ENCODE data around the gene FAM240A. TPM values are rescaled to one million over a fixed set of nuclear protein-coding genes. Genes with fewer than 3 reads are reported as not detected.

Gene FAM240A
- total and polyA plus RNA-seq, 2 donors (not counting 3 experiments of a cell fraction or from before 2014, with no cell fraction given): not detected

DNA sequence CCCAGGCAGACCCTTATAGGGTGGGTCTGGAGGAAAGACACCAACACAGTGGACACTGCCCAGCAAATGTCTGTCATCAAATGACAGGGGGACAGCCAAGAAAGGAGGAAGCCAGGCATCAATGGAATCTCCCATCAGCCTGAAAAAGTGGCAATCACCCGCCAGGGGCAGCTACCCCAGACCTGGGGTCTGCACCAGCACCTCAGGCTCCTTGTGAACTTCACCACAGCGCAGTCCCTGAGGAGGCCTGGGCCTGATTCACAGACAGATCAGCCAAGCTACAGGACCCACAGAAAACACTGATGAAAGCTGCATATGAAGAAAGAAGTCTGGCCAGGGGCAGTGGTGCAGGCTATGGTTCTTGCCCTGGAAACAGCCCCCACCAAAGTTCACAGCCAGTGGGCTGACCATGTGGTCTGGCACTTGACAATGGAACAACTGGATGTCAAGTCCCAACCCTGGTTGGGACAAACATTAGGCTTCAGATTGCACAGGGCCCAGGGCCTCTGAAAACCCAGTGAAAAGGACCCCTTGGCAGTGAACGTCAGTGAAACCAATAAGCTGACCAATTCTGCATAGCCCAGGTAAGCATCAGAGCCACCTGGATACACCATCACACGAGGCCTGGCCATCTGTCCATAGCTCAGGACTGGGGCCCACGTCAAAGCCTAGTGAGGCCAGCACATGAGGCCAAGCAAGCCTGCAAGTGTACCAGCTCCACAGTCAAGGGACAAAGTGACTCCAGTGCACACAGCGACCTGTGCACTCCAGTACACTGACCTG, 52.1 kb downstream of the FAM240A start:
- Histone ChIP-seq H3K9me3 (replicated peaks; ENCODE audit: control insufficient read depth, insufficient read depth, low read length) (no peaks in the 10 kb centered on the region), H3K9me1 (replicated peaks; ENCODE audit: control insufficient read depth, extremely low read depth, insufficient read depth, low read length) (no peaks in the 10 kb centered on the region), H3K79me2 (ENCODE audit: control insufficient read depth, insufficient read depth, low read length) (no peaks in the 10 kb centered on the region), H3K4me2 (ENCODE audit: insufficient read depth, low read length) (no peak overlapping the region), H3K4me1 (ENCODE audit: control insufficient read depth, extremely low read depth, insufficient read depth, low read length) (no peaks in the 10 kb centered on the region), H4K20me1 (replicated peaks; ENCODE audit: control insufficient read depth, extremely low read depth, insufficient read depth, low read length) (no peaks in the 10 kb centered on the region), H3K27me3 (ENCODE audit: control insufficient read depth in 2 of 2, insufficient read depth in 2 of 2, low read length in 2 of 2) (no peaks in the 10 kb centered on the region), H3K36me3 (ENCODE audit: control insufficient read depth in 2 of 2, extremely low read depth in 1 of 2, insufficient read depth in 2 of 2, low read length in 2 of 2) (no peaks in the 10 kb centered on the region), H3K27ac (ENCODE audit: insufficient read depth, low read depth, low read length) (no peak overlapping the region), H3K9ac (replicated peaks; ENCODE audit: extremely low read depth, insufficient read depth, low read length) (no peak overlapping the region), H3K4me3 (replicated peaks in 1 of 3; ENCODE audit: insufficient read depth in 1 of 3, low read depth in 1 of 3, low read length in 3 of 3) (no peak overlapping the region), H2AFZ (ENCODE audit: low read depth, low read length) (no peak overlapping the region)
- ChIA-PET CTCF (interaction anchor here (0.5 to 1.8 kb wide), 21 partner anchors 8 to 245 kb away, joined by 3 to 22 read pairs (median 5); partner anchors contain the start of genes ALS2CL and TMIE), POLR2A (no interaction called here)
- intact Hi-C loops (cut with micrococcal nuclease) (no loop called here), dilution Hi-C loops (cut with MboI; ENCODE audit: extremely low pct_ligation_motif_present, low sequenced_read_pairs) (no loop called here)
- FAIRE-seq (no peak), DNase-seq (ENCODE audit: low read depth, low spot score) (no peak)
- no TSS peak for BruUV-seq (replicated peaks)
- no peak for TF ChIP-seq GATA2 (IDR thresholded peaks at IDR 0.05; ENCODE audit: insufficient read depth, insufficient read length, low read depth, low read length)

DNA sequence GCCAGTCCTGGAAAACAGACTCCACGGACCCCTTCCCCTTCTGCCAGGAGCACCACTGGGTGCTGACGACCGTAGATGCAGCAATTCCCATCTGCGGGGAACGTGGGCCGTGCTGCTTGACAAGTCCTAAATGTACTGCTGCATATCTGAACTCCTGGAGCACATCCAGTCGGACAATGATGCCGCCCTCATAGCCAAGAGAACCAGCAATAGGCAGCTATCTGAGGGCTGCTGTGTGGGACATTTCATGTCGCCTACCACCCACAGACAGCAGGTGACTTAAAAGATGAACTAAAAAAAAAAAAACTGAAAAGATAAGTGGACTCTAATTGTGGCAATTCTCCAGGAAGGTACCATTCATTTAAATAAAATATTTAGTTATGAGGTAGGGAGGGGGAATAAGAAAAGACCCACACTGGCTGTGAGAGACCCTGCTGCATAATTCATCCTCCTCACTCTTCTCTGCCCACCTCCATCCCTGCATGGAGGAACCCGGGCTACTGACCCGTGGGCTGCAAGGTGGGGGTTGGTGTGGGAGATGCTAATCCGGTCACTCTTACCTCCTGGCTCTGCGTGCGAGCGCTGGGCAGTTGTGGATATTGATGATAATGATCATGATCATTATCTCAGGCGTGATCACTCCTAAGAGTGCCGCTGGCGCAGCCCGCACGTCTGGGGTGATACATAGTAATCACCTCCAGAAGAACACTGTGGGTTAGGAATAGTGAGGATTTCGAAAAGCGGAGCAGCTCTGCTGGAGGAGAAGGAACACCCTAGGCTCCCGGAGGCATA, 52.8 kb downstream of the FAM240A start:
- FAIRE-seq (no peak), DNase-seq (ENCODE audit: low read depth, low spot score) (no peak)
- H3K4me1 ChIP-seq (ENCODE audit: control insufficient read depth, extremely low read depth, insufficient read depth, low read length): no peaks in the 10 kb centered on the region
- H3K9ac ChIP-seq (replicated peaks; ENCODE audit: extremely low read depth, insufficient read depth, low read length): no peak overlapping the region
- no peak overlapping the region for H3K4me2 ChIP-seq (ENCODE audit: insufficient read depth, low read length)
- H2AFZ ChIP-seq (ENCODE audit: low read depth, low read length): no peak overlapping the region
- TF ChIP-seq POLR2A (IDR thresholded peaks at IDR 0.05; ENCODE audit: low read depth, low read length) (no peak), EZH2 (IDR thresholded peaks at IDR 0.05; ENCODE audit: borderline replicate concordance, low read depth, low read length, severe bottlenecking) (no peak), POLR2AphosphoS5 (IDR thresholded peaks at IDR 0.05; ENCODE audit: insufficient read depth, low read depth, low read length) (no peak), FOS (IDR thresholded peaks at IDR 0.05; ENCODE audit: borderline replicate concordance, insufficient read depth, low read length) (no peak), GATA2 (IDR thresholded peaks at IDR 0.05; ENCODE audit: insufficient read depth, insufficient read length, low read depth, low read length) (no peak), JUN (IDR thresholded peaks at IDR 0.05; ENCODE audit: borderline replicate concordance, insufficient read depth, insufficient read length, low read depth) (no peak), MYC (IDR thresholded peaks at IDR 0.05; ENCODE audit: low read depth, low read length) (no peak)
- TF ChIP-seq, protein P1, sequence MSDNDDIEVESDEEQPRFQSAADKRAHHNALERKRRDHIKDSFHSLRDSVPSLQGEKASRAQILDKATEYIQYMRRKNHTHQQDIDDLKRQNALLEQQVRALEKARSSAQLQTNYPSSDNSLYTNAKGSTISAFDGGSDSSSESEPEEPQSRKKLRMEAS (IDR thresholded peaks at IDR 0.05; ENCODE audit: insufficient read depth, insufficient read length): no peak
- TF ChIP-seq, protein P2, sequence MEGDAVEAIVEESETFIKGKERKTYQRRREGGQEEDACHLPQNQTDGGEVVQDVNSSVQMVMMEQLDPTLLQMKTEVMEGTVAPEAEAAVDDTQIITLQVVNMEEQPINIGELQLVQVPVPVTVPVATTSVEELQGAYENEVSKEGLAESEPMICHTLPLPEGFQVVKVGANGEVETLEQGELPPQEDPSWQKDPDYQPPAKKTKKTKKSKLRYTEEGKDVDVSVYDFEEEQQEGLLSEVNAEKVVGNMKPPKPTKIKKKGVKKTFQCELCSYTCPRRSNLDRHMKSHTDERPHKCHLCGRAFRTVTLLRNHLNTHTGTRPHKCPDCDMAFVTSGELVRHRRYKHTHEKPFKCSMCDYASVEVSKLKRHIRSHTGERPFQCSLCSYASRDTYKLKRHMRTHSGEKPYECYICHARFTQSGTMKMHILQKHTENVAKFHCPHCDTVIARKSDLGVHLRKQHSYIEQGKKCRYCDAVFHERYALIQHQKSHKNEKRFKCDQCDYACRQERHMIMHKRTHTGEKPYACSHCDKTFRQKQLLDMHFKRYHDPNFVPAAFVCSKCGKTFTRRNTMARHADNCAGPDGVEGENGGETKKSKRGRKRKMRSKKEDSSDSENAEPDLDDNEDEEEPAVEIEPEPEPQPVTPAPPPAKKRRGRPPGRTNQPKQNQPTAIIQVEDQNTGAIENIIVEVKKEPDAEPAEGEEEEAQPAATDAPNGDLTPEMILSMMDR (IDR thresholded peaks at IDR 0.05; ENCODE audit: extremely low read depth in 1 of 2, insufficient read depth in 1 of 2, low read depth in 1 of 2, low read length in 2 of 2): no peak
- ChIA-PET POLR2A (no interaction called here), CTCF (interaction anchor here (1.5 to 1.8 kb wide), 3 partner anchors 28 to 215 kb away, joined by 3 to 10 read pairs (median 9); partner anchors contain the start of gene ALS2CL)
- no peaks in the 10 kb centered on the region for H3K36me3 ChIP-seq (ENCODE audit: control insufficient read depth in 2 of 2, extremely low read depth in 1 of 2, insufficient read depth in 2 of 2, low read length in 2 of 2)
- no peaks in the 10 kb centered on the region for H3K27me3 ChIP-seq (ENCODE audit: control insufficient read depth in 2 of 2, insufficient read depth in 2 of 2, low read length in 2 of 2)
- dilution Hi-C loops (cut with MboI; ENCODE audit: extremely low pct_ligation_motif_present, low sequenced_read_pairs): no loop called here
- no peak overlapping the region for H3K27ac ChIP-seq (ENCODE audit: insufficient read depth, low read depth, low read length)
- H3K79me2 ChIP-seq (ENCODE audit: control insufficient read depth, insufficient read depth, low read length): no peaks in the 10 kb centered on the region
- BruUV-seq (replicated peaks): no TSS peak
- H4K20me1 ChIP-seq (replicated peaks; ENCODE audit: control insufficient read depth, extremely low read depth, insufficient read depth, low read length): no peaks in the 10 kb centered on the region
- intact Hi-C loops (cut with micrococcal nuclease): no loop called here
- H3K9me1 ChIP-seq (replicated peaks; ENCODE audit: control insufficient read depth, extremely low read depth, insufficient read depth, low read length): no peaks in the 10 kb centered on the region
- H3K9me3 ChIP-seq (replicated peaks; ENCODE audit: control insufficient read depth, insufficient read depth, low read length): no peaks in the 10 kb centered on the region
- no peak overlapping the region for H3K4me3 ChIP-seq (replicated peaks in 1 of 3; ENCODE audit: insufficient read depth in 1 of 3, low read depth in 1 of 3, low read length in 3 of 3)

Measured in endothelial cell of umbilical vein (primary cell).